DOHH2 (cell line): ENCODE results near the gene ADAMTS5.

Experiments
- H3F3A ChIP-seq: fragments of 200-600 bp; sonication (generic), shearing (Covaris generic); 2 replicates; pipeline ENCODE4 v1.6.0; 2016; ENCODE audit warnings: antibody characterized with exemption, mild to moderate bottlenecking; ENCODE audit not compliant: control insufficient read depth, insufficient read depth
- H3K27ac ChIP-seq: fragments of 200-600 bp; sonication (generic); 2 replicates; pipeline ENCODE4 v1.5.1; 2014; ENCODE audit warnings: low read depth, mild to moderate bottlenecking, low read length, moderate library complexity
- H3K27me3 ChIP-seq: fragments of 200-600 bp; sonication (generic); 2 replicates; pipeline ENCODE4 v1.6.1; 2014; ENCODE audit warnings: mild to moderate bottlenecking, low read length, mixed read lengths; ENCODE audit not compliant: control insufficient read depth
- H3K36me3 ChIP-seq: fragments of 200-600 bp; sonication (generic); 2 replicates; pipeline ENCODE4 v1.6.1; 2014; ENCODE audit warnings: mild to moderate bottlenecking, low read length, moderate library complexity, mixed read lengths; ENCODE audit not compliant: control insufficient read depth
- H3K4me1 ChIP-seq: fragments of 200-600 bp; sonication (generic); 2 replicates; pipeline ENCODE4 v1.6.1; 2014; ENCODE audit warnings: mild to moderate bottlenecking, low read length, mixed read lengths; ENCODE audit not compliant: control insufficient read depth
- H3K4me2 ChIP-seq: fragments of 200-600 bp; sonication (generic); 2 replicates; pipeline ENCODE4 v1.6.0; 2014; ENCODE audit warnings: mild to moderate bottlenecking, low read length, moderate library complexity
- H3K4me3 ChIP-seq: fragments of 200-600 bp; sonication (generic); 2 replicates; pipeline ENCODE4 v1.5.1; 2014; ENCODE audit warnings: mild to moderate bottlenecking, low read length, mixed read lengths
- H3K79me2 ChIP-seq: fragments of 200-600 bp; sonication (generic); 2 replicates; pipeline ENCODE4 v1.6.1; 2014; ENCODE audit warnings: mild to moderate bottlenecking, low read length, mixed read lengths; ENCODE audit not compliant: control insufficient read depth
- H3K9me2 ChIP-seq: fragments of 200-600 bp; sonication (generic); replicated peaks from 2 replicates; pipeline ENCODE4 v1.6.1; 2014; ENCODE audit warnings: mild to moderate bottlenecking, low read length, mixed read lengths; ENCODE audit not compliant: control insufficient read depth
- H3K9me3 ChIP-seq: fragments of 200-600 bp; sonication (generic); 2 replicates; pipeline ENCODE4 v1.6.1; 2014; ENCODE audit warnings: antibody characterized with exemption, low read length, mixed read lengths; ENCODE audit not compliant: control insufficient read depth, insufficient read depth
- H4K20me1 ChIP-seq: fragments of 200-600 bp; sonication (generic); 2 replicates; pipeline ENCODE4 v1.6.0; 2014; ENCODE audit warnings: low read depth, mild to moderate bottlenecking, antibody characterized with exemption, low read length, moderate library complexity; ENCODE audit not compliant: control insufficient read depth, insufficient read depth
- EZH2phosphoT487 ChIP-seq: fragments of 200-600 bp; sonication (generic); IDR thresholded peaks from 2 replicates; pipeline ENCODE4 v1.6.1; 2017; ENCODE audit warnings: borderline replicate concordance, mild to moderate bottlenecking, antibody characterized with exemption, low read length, moderate library complexity, mixed read lengths
- TF ChIP-seq, protein P1 (sequence below): fragments of 200-600 bp; sonication (generic); IDR thresholded peaks from one replicate; pipeline ENCODE4 v1.5.1; 2014; ENCODE audit warnings: antibody characterized with exemption, mild to moderate bottlenecking, low read depth, low read length; ENCODE audit not compliant: poor library complexity, severe bottlenecking

ADAMTS5 gene

GRCh38 chr21:26925636-26926035 lies 41.3 kb downstream of the ADAMTS5 start:
- no peaks in the 10 kb centered on the region for H3K9me2 ChIP-seq
- no peak overlapping the region for H3K4me3 ChIP-seq
- no peaks in the 10 kb centered on the region for H3K36me3 ChIP-seq
- H4K20me1 ChIP-seq = no peaks in the 10 kb centered on the region
- TF ChIP-seq, protein P1, sequence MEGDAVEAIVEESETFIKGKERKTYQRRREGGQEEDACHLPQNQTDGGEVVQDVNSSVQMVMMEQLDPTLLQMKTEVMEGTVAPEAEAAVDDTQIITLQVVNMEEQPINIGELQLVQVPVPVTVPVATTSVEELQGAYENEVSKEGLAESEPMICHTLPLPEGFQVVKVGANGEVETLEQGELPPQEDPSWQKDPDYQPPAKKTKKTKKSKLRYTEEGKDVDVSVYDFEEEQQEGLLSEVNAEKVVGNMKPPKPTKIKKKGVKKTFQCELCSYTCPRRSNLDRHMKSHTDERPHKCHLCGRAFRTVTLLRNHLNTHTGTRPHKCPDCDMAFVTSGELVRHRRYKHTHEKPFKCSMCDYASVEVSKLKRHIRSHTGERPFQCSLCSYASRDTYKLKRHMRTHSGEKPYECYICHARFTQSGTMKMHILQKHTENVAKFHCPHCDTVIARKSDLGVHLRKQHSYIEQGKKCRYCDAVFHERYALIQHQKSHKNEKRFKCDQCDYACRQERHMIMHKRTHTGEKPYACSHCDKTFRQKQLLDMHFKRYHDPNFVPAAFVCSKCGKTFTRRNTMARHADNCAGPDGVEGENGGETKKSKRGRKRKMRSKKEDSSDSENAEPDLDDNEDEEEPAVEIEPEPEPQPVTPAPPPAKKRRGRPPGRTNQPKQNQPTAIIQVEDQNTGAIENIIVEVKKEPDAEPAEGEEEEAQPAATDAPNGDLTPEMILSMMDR = no peak
- no peak for TF ChIP-seq EZH2phosphoT487
- H3K27me3 ChIP-seq = no peaks in the 10 kb centered on the region
- no peaks in the 10 kb centered on the region for H3K79me2 ChIP-seq
- no peaks in the 10 kb centered on the region for H3K4me1 ChIP-seq
- H3K4me2 ChIP-seq = no peak overlapping the region
- H3K27ac ChIP-seq = no peak overlapping the region
- H3F3A ChIP-seq = no peaks in the 10 kb centered on the region
- H3K9me3 ChIP-seq = peaks cover 4% of the 10 kb centered on the region; the same call in 1 of the 2 replicates

DNA sequence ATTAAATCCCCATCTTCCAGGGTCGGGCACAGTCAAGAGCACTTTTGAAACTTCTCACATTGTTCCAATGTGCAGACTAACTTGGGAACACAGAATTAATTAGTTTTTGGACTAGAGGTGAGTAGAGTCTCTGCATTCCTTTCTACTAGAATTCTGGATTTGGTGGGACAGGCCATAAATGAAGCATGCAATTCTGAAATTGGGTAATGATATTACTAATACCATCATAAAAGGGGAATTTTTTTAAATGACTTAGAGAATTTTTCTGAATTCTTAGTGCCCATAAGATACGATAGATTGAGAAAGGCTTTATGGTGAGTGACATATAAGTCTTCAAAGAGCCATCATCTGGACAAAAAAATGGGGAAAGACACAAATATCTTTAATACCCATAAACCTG lies 41.8 kb downstream of the ADAMTS5 start:
- peaks cover 4% of the 10 kb centered on the region; the same call in 1 of the 2 replicates for H3K9me3 ChIP-seq

GRCh38 chr21:26923986-26924385 lies 42.9 kb downstream of the ADAMTS5 start:
- TF ChIP-seq, protein P1 = no peak
- TF ChIP-seq EZH2phosphoT487 = no peak

More for the DNA sequence above, 41.8 kb downstream of the ADAMTS5 start:
- Histone ChIP-seq H3K27me3 (no peaks in the 10 kb centered on the region), H3K27ac (no peak overlapping the region), H4K20me1 (no peaks in the 10 kb centered on the region), H3K79me2 (no peaks in the 10 kb centered on the region), H3K36me3 (no peaks in the 10 kb centered on the region), H3K4me3 (no peak overlapping the region), H3K4me2 (no peak overlapping the region), H3F3A (no peaks in the 10 kb centered on the region), H3K9me2 (no peaks in the 10 kb centered on the region), H3K4me1 (no peaks in the 10 kb centered on the region)
- TF ChIP-seq EZH2phosphoT487 = no peak
- TF ChIP-seq, protein P1 = no peak

More at GRCh38 chr21:26923986-26924385, 42.9 kb downstream of the ADAMTS5 start:
- H3K27ac ChIP-seq = no peak overlapping the region
- no peaks in the 10 kb centered on the region for H4K20me1 ChIP-seq
- H3K27me3 ChIP-seq = no peaks in the 10 kb centered on the region
- H3K4me2 ChIP-seq = no peak overlapping the region
- H3K4me3 ChIP-seq = no peak overlapping the region
- no peaks in the 10 kb centered on the region for H3F3A ChIP-seq
- peaks cover 4% of the 10 kb centered on the region; the same call in 1 of the 2 replicates for H3K9me3 ChIP-seq
- no peaks in the 10 kb centered on the region for H3K79me2 ChIP-seq
- no peaks in the 10 kb centered on the region for H3K36me3 ChIP-seq
- H3K4me1 ChIP-seq = no peaks in the 10 kb centered on the region
- H3K9me2 ChIP-seq = no peaks in the 10 kb centered on the region
